IPS-15b (cell line): ENCODE data around the gene GNAS.
"Not testable (repeated sequence)": the region's sequence is repeated elsewhere in the genome, so short reads cannot be mapped to it uniquely, and the experiment has no call there.

ENCODE experiments used
- H3K27me3 ChIP-seq: one replicate; pipeline ENCODE4 v1.6.1; 2013; ENCODE audit warnings: low read length; ENCODE audit not compliant: control insufficient read depth, insufficient read depth
- H3K36me3 ChIP-seq: one replicate; pipeline ENCODE4 v1.6.1; 2013; ENCODE audit warnings: low read length; ENCODE audit not compliant: control insufficient read depth, insufficient read depth
- H3K4me1 ChIP-seq: one replicate; pipeline ENCODE4 v1.6.1; 2013; ENCODE audit warnings: mild to moderate bottlenecking, low read length; ENCODE audit not compliant: control insufficient read depth, insufficient read depth
- H3K4me3 ChIP-seq: one replicate; pipeline ENCODE4 v1.5.1; 2013; ENCODE audit warnings: low read depth, low read length
- H3K9ac ChIP-seq: one replicate; pipeline ENCODE4 v1.6.1; 2013; ENCODE audit warnings: low read depth, mild to moderate bottlenecking, low read length
- H3K9me3 ChIP-seq: one replicate; pipeline ENCODE4 v1.6.1; 2013; ENCODE audit warnings: mild to moderate bottlenecking, low read length; ENCODE audit not compliant: control insufficient read depth, insufficient read depth

The GNAS gene

DNA sequence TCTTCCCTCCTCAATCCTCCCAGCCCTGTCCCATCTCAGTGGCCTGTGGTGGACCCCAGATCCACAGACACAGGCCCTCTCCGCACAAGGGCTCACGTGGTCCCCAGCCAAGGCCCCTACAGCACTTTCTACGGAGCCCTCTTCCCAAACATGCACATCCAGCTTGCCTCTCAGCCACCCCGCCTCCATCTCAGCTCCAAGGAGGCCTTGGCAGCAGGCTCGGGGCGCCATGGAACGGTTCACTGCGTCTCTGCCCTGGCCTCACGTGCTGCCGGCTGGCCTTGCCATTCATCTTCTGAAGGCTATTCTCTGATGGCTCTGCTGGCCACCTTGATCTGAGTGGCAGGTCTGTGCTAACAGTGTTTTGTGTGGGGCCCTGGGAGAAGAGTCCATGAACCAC is 34.8 kb upstream of the GNAS start:
- Histone ChIP-seq H3K4me3 (no peak overlapping the region), H3K9ac (no peak overlapping the region), H3K9me3 (no peaks in the 10 kb centered on the region), H3K27me3 (no peaks in the 10 kb centered on the region), H3K36me3 (peaks cover 46% of the 10 kb centered on the region), H3K4me1 (no peaks in the 10 kb centered on the region)

DNA sequence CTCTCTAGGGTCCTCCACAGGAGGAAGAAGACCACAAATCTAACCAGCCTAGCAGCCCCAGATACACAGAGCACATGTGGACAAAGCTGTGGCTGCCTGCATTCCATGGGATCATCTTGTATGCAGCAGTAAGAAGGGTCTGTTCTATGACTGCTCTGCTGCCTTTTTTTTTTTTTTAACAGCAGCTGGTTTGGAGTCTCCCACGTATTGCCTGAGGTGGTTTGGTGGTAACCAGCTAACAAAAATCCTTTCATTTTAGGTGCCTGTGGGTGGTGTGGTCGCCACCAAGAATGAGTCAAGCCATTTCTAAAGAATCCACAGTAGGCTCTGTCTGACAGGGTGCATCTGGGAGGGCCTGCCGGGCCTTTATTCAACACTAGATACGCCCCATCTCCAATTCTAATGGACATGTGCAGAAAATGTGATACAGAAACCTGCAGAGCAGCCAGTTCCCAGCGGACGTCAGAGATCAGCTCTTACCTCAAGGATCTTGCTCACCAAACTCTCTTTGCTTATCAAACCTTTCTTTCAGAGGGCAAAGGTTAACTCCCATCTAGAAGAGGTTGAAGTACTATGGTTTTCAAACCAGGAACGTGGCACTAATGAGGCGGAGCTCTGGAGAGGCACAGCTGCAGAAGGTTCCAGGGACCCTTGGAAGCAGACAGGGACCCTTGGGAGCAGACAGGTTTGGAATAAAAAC is 33.8 kb upstream of the GNAS start:
- Histone ChIP-seq H3K4me3 (no peak overlapping the region), H3K9me3 (no peaks in the 10 kb centered on the region), H3K4me1 (no peaks in the 10 kb centered on the region), H3K9ac (no peak overlapping the region), H3K36me3 (peaks cover 46% of the 10 kb centered on the region), H3K27me3 (no peaks in the 10 kb centered on the region)

DNA sequence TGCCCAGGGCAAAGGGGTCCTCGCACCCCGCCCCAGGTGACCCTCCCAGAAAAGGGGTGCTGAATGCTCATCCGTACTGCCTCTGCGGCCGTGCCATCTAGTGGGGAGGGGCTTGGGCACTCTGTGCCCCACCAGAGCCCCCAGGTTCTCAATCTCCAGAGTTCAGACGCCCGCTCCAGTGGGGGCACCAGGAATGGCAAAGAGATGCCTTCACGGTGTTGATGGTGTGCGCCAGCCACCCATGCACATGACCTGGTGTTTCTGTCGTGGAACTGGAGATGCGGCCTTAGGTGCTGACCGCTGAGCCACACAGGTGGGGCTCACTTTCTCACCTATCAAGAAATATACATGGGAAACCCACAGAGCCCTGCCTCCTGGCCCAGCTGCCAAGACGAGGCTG is 32.6 kb upstream of the GNAS start:
- Histone ChIP-seq H3K27me3 (no peaks in the 10 kb centered on the region), H3K4me1 (no peaks in the 10 kb centered on the region), H3K4me3 (no peak overlapping the region), H3K9ac (no peak overlapping the region), H3K9me3 (no peaks in the 10 kb centered on the region), H3K36me3 (peaks cover 54% of the 10 kb centered on the region)

DNA sequence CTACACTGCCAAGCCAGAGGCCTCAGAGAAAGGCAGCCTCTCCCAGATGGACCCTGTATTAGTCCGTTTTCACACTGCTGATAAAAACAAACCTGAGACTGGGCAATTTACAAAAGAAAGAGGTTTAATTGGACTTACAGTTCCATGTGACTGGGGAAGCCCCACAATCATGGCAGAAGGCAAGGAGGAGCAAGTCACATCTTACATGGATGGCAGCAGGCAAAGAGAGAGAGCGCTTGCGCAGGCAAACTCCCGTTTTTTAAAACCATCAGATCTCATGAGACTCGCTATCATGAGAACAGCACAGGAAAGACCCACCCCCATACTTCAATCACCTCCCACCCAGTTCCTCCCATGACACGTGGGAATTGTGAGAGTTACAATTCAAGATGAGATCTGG is 32.0 kb upstream of the GNAS start:
- H3K27me3 ChIP-seq, H3K4me3 ChIP-seq, H3K9ac ChIP-seq, H3K4me1 ChIP-seq, H3K9me3 ChIP-seq: not testable (repeated sequence)
- peaks cover 59% of the 10 kb centered on the region for H3K36me3 ChIP-seq

DNA sequence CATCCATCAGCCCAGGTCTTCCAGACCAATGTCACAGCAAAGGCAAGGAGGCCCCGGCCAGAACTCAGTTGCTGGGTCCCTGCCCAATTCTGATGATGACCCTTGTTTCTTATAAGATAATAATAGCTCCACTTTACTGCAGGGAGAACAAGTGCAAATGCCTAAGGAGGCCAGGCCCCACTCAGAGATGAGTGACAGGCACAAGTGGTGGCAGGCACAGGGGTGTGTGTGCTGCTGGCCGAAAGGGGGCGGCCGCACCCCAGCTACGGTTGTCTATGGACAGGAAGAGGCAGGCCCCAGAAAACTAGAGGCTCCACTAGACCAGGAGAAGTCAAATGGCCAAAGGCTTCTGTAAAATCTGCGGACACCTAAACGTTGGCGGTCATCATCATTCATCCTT is 30.4 kb upstream of the GNAS start:
- Histone ChIP-seq H3K36me3 (peaks cover 60% of the 10 kb centered on the region), H3K4me3 (no peak overlapping the region), H3K27me3 (no peaks in the 10 kb centered on the region), H3K4me1 (no peaks in the 10 kb centered on the region), H3K9me3 (no peaks in the 10 kb centered on the region), H3K9ac (no peak overlapping the region)

DNA sequence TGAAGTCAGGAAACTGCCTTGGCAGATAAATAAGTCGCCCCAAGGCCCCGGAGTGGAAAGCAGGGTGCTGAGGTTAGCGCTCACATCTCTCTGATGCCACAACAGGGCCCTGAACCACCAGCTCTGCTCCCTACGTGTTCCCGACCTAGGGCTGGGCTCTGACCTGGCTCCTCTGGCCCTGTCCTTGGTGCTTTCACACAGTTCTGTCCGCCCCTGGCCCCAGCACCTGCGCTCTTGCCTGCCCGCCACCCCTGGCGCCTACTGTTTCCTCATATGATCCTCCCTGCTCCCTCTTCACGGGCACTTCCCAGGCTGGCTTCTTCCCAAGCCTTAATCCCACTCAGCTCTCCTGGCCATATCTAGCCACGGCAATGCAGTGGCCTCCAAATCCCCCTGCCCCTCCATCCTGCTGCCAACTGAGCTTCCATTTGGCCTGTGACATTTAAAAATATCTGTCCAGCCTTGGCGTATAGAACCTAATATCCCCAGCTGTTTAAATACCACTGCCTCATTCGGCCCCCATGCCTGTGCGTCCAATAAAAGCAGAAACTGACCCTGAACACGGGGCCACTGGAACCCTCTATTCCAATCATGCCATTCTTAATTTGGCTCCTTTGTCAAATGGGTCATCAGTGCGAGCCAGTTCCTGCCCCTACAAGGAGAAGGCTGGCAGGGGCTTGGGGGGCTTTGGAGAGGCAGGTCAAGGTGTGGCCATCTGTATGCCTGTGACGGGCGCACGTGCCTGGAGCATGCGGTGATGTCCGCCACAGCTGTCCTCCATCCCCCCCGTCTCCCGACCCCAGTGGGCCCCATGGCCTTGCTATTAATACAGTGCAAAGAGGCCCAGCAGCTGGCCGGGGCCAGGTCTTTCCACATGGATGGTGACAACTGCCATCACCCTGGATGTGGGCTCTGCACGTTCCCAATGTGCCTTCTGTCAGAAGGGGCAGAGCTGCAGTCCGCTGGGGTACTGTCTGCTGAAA is 29.5 kb upstream of the GNAS start:
- H3K36me3 ChIP-seq, result peaks cover 55% of the 10 kb centered on the region
- H3K27me3 ChIP-seq, result no peaks in the 10 kb centered on the region
- H3K4me1 ChIP-seq, result no peaks in the 10 kb centered on the region
- no peak overlapping the region for H3K9ac ChIP-seq
- H3K4me3 ChIP-seq, result no peak overlapping the region
- no peaks in the 10 kb centered on the region for H3K9me3 ChIP-seq

DNA sequence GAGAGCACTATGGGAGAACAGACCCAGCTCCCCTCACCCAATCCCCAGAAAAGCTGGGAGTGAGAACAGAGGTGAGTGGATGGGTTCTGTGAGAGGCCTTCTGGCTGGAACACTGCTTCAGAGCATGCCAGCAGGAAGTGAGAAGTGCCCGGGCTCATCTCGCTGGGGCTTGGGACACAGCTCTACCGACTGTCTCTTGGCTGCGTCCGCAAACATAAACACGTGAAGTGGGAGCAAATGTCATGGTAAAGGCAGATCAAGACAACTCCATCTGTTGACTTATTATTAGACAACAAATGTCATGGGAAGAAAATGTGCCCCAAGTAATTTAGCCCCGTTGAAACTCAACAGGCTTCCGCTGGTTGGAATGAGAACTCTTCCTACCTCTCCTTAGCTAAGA is 27.7 kb upstream of the GNAS start:
- Histone ChIP-seq H3K27me3 (no peaks in the 10 kb centered on the region), H3K36me3 (peaks cover 40% of the 10 kb centered on the region), H3K9me3 (no peaks in the 10 kb centered on the region), H3K9ac (no peak overlapping the region), H3K4me1 (no peaks in the 10 kb centered on the region), H3K4me3 (no peak overlapping the region)

DNA sequence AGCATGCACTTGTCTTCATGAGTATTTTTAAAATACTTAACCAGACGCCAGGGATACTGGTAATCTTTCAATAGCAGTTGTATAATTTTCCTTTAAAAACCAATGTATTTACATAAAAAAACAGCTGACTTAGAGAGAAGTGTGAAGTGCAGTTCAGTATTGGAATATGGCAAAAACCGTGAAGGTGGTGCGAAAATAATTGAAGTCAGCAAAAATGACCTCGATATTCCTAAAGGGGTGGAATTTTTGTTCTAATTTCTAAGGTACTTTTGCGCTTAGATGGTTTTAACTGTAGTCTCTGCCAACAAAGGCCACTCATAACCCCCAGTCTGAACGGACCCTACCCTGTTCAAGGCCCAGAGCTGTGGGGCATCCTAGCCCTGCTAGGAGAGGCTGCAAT is 27.1 kb upstream of the GNAS start:
- no peak overlapping the region for H3K4me3 ChIP-seq
- H3K9ac ChIP-seq, result no peak overlapping the region
- no peaks in the 10 kb centered on the region for H3K27me3 ChIP-seq
- no peaks in the 10 kb centered on the region for H3K4me1 ChIP-seq
- H3K36me3 ChIP-seq, result peaks cover 40% of the 10 kb centered on the region
- no peaks in the 10 kb centered on the region for H3K9me3 ChIP-seq

DNA sequence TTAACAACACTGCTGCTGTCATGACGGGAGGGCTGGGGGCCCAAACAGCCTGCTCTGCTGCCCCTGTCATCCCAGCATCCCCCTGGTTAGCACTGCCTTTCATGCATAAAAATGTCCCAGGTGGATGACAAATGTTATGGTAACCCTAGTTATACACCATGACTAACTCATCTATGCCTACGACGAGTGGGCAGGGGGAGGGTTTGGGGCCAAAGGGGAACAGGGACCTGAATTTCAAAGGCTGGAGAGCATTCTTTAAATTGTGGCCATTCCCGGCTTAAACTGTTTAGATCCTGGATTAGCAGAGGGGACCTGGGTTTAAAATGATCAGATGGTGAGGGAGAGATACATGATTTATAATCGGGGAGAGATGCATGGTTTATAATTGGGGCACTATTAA is 26.2 kb upstream of the GNAS start:
- peaks cover 34% of the 10 kb centered on the region for H3K36me3 ChIP-seq
- no peaks in the 10 kb centered on the region for H3K27me3 ChIP-seq
- no peaks in the 10 kb centered on the region for H3K9me3 ChIP-seq
- no peak overlapping the region for H3K4me3 ChIP-seq
- H3K4me1 ChIP-seq, result no peaks in the 10 kb centered on the region
- no peak overlapping the region for H3K9ac ChIP-seq

DNA sequence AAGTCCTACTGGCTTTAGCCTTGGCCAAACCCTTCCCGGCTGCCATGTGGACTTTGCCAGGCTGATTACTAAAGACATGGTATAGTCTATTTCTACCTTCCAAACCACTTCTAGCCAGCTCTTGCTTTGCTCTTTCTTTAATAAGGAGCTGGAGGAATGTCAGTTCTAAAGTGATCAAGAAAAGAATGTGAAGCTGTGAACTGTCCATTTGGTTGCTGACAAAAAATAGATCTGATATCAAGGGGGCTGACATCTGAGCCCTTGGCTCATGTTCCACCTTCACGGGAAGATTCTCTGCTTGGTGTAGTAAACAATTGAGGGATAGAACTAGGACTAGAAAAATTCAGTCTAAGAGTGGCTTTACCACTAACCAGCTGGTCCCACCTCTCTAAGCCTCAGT is 24.4 kb upstream of the GNAS start:
- Histone ChIP-seq H3K36me3 (peaks cover 26% of the 10 kb centered on the region), H3K27me3 (no peaks in the 10 kb centered on the region), H3K4me3 (no peak overlapping the region), H3K9ac (no peak overlapping the region), H3K9me3 (no peaks in the 10 kb centered on the region), H3K4me1 (no peaks in the 10 kb centered on the region)

DNA sequence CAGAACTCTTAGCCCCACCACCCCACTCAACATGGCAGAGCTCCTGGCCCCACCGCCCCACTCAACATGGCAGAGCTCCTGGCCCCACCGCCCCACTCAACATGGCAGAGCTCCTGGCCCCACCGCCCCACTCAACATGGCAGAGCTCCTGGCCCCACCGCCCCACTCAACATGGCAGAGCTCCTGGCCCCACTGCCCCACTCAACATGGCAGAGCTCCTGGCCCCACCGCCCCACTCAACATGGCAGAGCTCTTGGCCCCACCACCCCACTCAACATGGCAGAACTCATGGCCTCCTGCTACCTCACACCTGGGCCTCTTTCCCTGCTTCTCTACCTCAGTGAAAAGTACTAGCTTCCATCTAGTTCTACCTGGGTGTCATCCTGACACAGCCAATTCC is 23.7 kb upstream of the GNAS start:
- not testable (repeated sequence) for H3K9ac ChIP-seq, H3K4me3 ChIP-seq, H3K4me1 ChIP-seq, H3K27me3 ChIP-seq, H3K9me3 ChIP-seq
- H3K36me3 ChIP-seq, result peaks cover 25% of the 10 kb centered on the region

DNA sequence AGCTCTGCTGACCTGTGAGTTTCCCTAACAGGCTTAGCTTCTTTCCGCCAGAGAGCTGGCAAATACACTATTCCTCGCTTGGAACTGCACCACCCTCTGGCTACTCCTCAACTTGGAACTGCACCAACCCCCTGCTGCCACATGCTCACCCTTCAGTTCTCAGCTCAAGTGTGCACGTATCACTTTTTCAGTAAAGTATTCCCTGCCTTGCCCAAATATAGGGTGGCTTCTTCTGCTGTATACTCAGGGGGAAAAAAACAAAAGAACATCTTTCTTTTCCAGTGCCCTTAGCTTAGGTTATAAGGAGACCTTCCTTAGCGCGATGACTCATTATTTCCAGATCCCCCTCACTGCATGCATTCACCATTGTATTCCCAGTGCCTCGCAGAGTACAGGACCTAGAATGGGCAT is 23.0 kb upstream of the GNAS start:
- Histone ChIP-seq H3K36me3 (peaks cover 28% of the 10 kb centered on the region), H3K27me3 (no peaks in the 10 kb centered on the region), H3K9ac (no peak overlapping the region), H3K4me3 (no peak overlapping the region), H3K9me3 (no peaks in the 10 kb centered on the region), H3K4me1 (no peaks in the 10 kb centered on the region)
